ENCODE results near the gene HOXA13.

Gene HOXA13

DNA sequence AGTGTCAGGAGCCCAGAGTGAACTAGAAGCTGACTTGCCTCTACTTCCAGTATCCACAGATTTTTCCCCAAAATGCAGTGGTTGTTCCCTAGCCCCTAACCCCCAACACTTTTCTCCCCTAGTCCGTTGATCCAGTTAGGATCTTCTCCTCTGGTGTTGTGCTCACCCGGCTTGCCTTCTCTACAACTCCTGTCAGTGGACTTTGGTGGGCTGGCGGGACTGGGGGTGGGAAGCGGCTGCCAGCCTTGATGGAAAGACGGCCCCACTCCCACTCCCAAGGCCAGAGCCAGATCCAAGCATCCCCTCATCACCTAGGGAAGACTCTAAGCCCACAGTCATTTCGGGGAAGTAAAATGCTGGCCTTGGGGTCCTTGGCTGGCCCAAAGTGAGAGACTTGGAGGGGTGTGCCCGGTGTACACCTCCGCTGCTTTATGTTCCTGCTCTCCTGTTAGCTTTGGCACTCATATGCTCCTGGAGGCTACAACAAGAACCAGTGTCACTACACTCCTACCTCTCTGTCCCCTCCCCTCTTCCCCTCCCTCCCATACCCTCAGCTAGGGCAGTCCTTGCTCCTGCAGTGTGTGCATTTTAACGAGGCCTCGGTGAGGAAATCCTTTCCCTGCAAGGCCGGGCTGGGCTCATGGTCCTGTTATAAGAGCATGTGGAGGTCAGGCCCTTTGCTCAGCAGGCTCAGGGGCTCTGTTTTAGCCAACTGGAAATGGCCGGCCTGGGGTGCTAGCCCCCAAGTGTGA lies 24.8 kb downstream of the HOXA13 start (continued):
- TF ChIP-seq, protein P1, sequence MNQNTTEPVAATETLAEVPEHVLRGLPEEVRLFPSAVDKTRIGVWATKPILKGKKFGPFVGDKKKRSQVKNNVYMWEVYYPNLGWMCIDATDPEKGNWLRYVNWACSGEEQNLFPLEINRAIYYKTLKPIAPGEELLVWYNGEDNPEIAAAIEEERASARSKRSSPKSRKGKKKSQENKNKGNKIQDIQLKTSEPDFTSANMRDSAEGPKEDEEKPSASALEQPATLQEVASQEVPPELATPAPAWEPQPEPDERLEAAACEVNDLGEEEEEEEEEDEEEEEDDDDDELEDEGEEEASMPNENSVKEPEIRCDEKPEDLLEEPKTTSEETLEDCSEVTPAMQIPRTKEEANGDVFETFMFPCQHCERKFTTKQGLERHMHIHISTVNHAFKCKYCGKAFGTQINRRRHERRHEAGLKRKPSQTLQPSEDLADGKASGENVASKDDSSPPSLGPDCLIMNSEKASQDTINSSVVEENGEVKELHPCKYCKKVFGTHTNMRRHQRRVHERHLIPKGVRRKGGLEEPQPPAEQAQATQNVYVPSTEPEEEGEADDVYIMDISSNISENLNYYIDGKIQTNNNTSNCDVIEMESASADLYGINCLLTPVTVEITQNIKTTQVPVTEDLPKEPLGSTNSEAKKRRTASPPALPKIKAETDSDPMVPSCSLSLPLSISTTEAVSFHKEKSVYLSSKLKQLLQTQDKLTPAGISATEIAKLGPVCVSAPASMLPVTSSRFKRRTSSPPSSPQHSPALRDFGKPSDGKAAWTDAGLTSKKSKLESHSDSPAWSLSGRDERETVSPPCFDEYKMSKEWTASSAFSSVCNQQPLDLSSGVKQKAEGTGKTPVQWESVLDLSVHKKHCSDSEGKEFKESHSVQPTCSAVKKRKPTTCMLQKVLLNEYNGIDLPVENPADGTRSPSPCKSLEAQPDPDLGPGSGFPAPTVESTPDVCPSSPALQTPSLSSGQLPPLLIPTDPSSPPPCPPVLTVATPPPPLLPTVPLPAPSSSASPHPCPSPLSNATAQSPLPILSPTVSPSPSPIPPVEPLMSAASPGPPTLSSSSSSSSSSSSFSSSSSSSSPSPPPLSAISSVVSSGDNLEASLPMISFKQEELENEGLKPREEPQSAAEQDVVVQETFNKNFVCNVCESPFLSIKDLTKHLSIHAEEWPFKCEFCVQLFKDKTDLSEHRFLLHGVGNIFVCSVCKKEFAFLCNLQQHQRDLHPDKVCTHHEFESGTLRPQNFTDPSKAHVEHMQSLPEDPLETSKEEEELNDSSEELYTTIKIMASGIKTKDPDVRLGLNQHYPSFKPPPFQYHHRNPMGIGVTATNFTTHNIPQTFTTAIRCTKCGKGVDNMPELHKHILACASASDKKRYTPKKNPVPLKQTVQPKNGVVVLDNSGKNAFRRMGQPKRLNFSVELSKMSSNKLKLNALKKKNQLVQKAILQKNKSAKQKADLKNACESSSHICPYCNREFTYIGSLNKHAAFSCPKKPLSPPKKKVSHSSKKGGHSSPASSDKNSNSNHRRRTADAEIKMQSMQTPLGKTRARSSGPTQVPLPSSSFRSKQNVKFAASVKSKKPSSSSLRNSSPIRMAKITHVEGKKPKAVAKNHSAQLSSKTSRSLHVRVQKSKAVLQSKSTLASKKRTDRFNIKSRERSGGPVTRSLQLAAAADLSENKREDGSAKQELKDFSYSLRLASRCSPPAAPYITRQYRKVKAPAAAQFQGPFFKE (tag by site-specific recombination; IDR thresholded peaks at IDR 0.05; ENCODE audit: borderline replicate concordance): no peak
- no peak for TF ChIP-seq RBAK (tag by site-specific recombination; IDR thresholded peaks at IDR 0.05)
- TF ChIP-seq ZNF175 (tag by site-specific recombination; IDR thresholded peaks at IDR 0.05): no peak
- no peak for TF ChIP-seq MEIS1 (CRISPR knock-in tag; IDR thresholded peaks at IDR 0.05; ENCODE audit: borderline replicate concordance)
- no peak for TF ChIP-seq ZBTB20 (tag by site-specific recombination; IDR thresholded peaks at IDR 0.05)
- TF ChIP-seq, protein P2, sequence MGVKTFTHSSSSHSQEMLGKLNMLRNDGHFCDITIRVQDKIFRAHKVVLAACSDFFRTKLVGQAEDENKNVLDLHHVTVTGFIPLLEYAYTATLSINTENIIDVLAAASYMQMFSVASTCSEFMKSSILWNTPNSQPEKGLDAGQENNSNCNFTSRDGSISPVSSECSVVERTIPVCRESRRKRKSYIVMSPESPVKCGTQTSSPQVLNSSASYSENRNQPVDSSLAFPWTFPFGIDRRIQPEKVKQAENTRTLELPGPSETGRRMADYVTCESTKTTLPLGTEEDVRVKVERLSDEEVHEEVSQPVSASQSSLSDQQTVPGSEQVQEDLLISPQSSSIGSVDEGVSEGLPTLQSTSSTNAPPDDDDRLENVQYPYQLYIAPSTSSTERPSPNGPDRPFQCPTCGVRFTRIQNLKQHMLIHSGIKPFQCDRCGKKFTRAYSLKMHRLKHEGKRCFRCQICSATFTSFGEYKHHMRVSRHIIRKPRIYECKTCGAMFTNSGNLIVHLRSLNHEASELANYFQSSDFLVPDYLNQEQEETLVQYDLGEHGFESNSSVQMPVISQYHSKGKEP (tag by site-specific recombination; IDR thresholded peaks at IDR 0.05): peak; percentile 55; the same call in 1 of the 2 replicates
- TF ChIP-seq, protein P3, sequence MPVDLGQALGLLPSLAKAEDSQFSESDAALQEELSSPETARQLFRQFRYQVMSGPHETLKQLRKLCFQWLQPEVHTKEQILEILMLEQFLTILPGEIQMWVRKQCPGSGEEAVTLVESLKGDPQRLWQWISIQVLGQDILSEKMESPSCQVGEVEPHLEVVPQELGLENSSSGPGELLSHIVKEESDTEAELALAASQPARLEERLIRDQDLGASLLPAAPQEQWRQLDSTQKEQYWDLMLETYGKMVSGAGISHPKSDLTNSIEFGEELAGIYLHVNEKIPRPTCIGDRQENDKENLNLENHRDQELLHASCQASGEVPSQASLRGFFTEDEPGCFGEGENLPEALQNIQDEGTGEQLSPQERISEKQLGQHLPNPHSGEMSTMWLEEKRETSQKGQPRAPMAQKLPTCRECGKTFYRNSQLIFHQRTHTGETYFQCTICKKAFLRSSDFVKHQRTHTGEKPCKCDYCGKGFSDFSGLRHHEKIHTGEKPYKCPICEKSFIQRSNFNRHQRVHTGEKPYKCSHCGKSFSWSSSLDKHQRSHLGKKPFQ (tag by site-specific recombination; IDR thresholded peaks at IDR 0.05): no peak
- TF ChIP-seq KLF10 (tag by site-specific recombination; IDR thresholded peaks at IDR 0.05): no peak; the same call in 1 of the 2 replicates
- TF ChIP-seq, protein P4, sequence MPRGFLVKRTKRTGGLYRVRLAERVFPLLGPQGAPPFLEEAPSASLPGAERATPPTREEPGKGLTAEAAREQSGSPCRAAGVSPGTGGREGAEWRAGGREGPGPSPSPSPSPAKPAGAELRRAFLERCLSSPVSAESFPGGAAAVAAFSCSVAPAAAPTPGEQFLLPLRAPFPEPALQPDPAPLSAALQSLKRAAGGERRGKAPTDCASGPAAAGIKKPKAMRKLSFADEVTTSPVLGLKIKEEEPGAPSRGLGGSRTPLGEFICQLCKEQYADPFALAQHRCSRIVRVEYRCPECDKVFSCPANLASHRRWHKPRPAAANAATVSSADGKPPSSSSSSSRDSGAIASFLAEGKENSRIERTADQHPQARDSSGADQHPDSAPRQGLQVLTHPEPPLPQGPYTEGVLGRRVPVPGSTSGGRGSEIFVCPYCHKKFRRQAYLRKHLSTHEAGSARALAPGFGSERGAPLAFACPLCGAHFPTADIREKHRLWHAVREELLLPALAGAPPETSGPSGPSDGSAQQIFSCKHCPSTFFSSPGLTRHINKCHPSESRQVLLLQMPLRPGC (tag by site-specific recombination; IDR thresholded peaks at IDR 0.05): no peak
- TF ChIP-seq ZNF324 (tag by site-specific recombination; IDR thresholded peaks at IDR 0.05): no peak
- TF ChIP-seq ZEB2 (tag by site-specific recombination; IDR thresholded peaks at IDR 0.05): no peak

DNA sequence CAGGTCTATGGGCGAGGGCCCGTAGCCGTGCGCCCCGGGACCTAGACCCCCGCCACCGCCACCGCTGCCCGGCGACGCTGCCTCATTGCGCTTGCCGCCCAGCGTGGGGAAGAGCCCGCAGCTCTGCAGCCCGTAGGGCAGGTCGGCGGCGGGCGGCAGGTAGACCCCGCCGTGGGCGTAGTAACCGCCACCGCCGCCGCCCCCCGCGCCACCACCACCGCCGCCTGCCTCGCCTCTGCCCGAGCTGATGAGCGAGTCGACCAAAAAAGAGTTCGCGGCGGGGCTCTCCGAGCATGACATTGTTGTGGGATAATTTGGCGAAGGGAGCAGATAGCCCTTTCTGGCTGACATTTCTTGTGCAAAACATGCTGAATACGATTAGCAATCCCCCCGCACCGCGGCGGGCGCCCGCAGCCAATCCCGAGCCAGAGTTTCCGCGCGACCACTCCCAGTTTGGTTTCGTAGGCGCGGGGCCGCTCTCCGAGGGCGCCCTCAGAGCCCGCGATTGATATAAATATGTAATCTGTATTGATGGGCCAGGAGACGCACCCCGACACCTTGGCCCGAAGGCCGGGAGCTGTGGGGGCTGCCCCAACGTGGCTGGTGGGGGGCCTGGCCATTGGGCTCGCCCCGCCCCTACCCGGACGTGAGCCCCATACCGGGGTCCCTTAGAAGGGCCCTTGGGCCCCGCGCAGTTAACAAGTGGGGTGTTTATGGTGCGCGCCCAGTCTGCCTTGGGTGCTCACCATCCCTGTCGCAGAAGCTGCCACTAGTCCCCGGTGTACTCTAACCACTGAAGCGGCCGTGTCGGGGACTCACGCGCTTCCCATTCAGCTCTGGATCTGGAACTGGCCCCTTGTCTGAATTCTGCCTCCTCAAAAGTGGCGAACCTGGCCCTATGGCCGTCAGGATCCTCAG lies 25.7 kb downstream of the HOXA13 start, which contains the start of gene HOXA10:
Gene HOXA10 (minus strand): TSS at position 365 of the 918 bp plus-strand sequence. CDS start 14 bp downstream, at position 351.
- peak within 1 kb of the TSS; percentile 76 for H3K4me3 ChIP-seq (ENCODE audit: low read depth, low read length)
- no peaks in the 10 kb centered on the region for H3K9me3 ChIP-seq (ENCODE audit: control insufficient read depth, insufficient read depth, low read depth, low read length)
- ChIA-PET CTCF (interaction anchor here (0.7 to 2.2 kb wide), 2 partner anchors 10 to 60 kb away, joined by 3 to 7 read pairs; partner anchors contain the start of gene HOXA11), POLR2A (interaction anchor here (1.1 to 11.2 kb wide), 10 partner anchors 8 to 1312 kb away, joined by 3 to 237 read pairs (median 4); partner anchors contain the start of genes HOXA11, HOXA13 and HOXA6)
- peak within 1 kb of the TSS; percentile 100 for H3K27ac ChIP-seq (ENCODE audit: extremely low read depth, low read depth, low read length)
- peaks cover 8% of the 10 kb centered on the region in 2 experiments for H3K36me3 ChIP-seq (ENCODE audit: control insufficient read depth in 2 of 2, insufficient read depth in 1 of 2, low read length in 2 of 2)
- H3K4me1 ChIP-seq (ENCODE audit: control insufficient read depth, insufficient read depth, low read length): peaks cover 10% of the 10 kb centered on the region
- TF ChIP-seq, protein P5, sequence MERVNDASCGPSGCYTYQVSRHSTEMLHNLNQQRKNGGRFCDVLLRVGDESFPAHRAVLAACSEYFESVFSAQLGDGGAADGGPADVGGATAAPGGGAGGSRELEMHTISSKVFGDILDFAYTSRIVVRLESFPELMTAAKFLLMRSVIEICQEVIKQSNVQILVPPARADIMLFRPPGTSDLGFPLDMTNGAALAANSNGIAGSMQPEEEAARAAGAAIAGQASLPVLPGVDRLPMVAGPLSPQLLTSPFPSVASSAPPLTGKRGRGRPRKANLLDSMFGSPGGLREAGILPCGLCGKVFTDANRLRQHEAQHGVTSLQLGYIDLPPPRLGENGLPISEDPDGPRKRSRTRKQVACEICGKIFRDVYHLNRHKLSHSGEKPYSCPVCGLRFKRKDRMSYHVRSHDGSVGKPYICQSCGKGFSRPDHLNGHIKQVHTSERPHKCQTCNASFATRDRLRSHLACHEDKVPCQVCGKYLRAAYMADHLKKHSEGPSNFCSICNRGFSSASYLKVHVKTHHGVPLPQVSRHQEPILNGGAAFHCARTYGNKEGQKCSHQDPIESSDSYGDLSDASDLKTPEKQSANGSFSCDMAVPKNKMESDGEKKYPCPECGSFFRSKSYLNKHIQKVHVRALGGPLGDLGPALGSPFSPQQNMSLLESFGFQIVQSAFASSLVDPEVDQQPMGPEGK (tag by site-specific recombination; IDR thresholded peaks at IDR 0.05): peak; percentile 87
- no peak for TF ChIP-seq ZNF404 (tag by site-specific recombination; IDR thresholded peaks at IDR 0.05)
- 0 out of 2 replicates have a peak, but pooled peaks have one; percentile 10 for TF ChIP-seq ZNF121 (tag by site-specific recombination; IDR thresholded peaks at IDR 0.05)
- TF ChIP-seq GLIS2 (tag by site-specific recombination; IDR thresholded peaks at IDR 0.05): peak; percentile 75
- TF ChIP-seq SP7 (tag by site-specific recombination; IDR thresholded peaks at IDR 0.05): 0 out of 2 replicates have a peak, but pooled peaks have one; percentile 12
- peak; percentile 88 for TF ChIP-seq ZFHX2 (tag by site-specific recombination; conservative IDR thresholded peaks at IDR 0.05)
- TF ChIP-seq, protein P6, sequence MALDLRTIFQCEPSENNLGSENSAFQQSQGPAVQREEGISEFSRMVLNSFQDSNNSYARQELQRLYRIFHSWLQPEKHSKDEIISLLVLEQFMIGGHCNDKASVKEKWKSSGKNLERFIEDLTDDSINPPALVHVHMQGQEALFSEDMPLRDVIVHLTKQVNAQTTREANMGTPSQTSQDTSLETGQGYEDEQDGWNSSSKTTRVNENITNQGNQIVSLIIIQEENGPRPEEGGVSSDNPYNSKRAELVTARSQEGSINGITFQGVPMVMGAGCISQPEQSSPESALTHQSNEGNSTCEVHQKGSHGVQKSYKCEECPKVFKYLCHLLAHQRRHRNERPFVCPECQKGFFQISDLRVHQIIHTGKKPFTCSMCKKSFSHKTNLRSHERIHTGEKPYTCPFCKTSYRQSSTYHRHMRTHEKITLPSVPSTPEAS (tag by site-specific recombination; IDR thresholded peaks at IDR 0.05): no peak
- TF ChIP-seq ZNF423 (tag by site-specific recombination; IDR thresholded peaks at IDR 0.05): peak; percentile 92
